Tibial nerve (tissue), 4 donors: ENCODE data around the gene MYRFL. TPM values are rescaled to one million over a fixed set of nuclear protein-coding genes. Genes with fewer than 3 reads are reported as not detected.

Experiments
- DNase-seq, 2 donors: peaks; one replicate each; pipeline ENCODE4 v3.0.0-alpha.2; 2019; ENCODE audit warnings: low spot score in 2 of 2
- H3K27ac ChIP-seq, 4 donors: fragments of 200-600 bp; sonication (generic) in 3 of 4; one replicate each; pipeline ENCODE4 v1.5.1; 2017 to 2019; ENCODE audit warnings: mild to moderate bottlenecking in 1 of 4
- H3K27me3 ChIP-seq, 2 donors: fragments of 200-600 bp; sonication (generic) in 1 of 2; one replicate each; pipeline versions ENCODE4 v1.5.1 to v1.6.0; 2017 to 2019
- H3K36me3 ChIP-seq, 3 donors: fragments of 200-600 bp; sonication (generic); one replicate each; pipeline ENCODE4 v1.5.1; 2018 to 2019
- H3K4me1 ChIP-seq, 4 donors: fragments of 200-600 bp; sonication (generic) in 3 of 4; one replicate each; pipeline ENCODE4 v1.5.1; 2017 to 2019
- H3K4me3 ChIP-seq, 4 donors: fragments of 200-600 bp; sonication (generic) in 3 of 4; one replicate each; pipeline ENCODE4 v1.5.1; 2017 to 2019; ENCODE audit warnings: mild to moderate bottlenecking in 1 of 4, moderate library complexity in 1 of 4
- H3K9me3 ChIP-seq, 4 donors: fragments of 200-600 bp; sonication (generic) in 3 of 4; one replicate each; pipeline ENCODE4 v1.5.1; 2017 to 2019
- CTCF ChIP-seq, 5 experiments: fragments of 200-600 bp in 3 of 5; fragments of 450-650 bp in 2 of 5; sonication (generic) in 3 of 5; IDR thresholded peaks; one replicate each; pipeline ENCODE4 v1.5.1; 2016 to 2019; ENCODE audit warnings: antibody characterized with exemption in 5 of 5, mild to moderate bottlenecking in 3 of 5, moderate library complexity in 2 of 5
- EP300 ChIP-seq, 2 donors: sonication (generic); formaldehyde crosslinking; IDR thresholded peaks; one replicate each; pipeline ENCODE4 v1.6.1; 2017; ENCODE audit warnings: antibody characterized with exemption in 2 of 2, mild to moderate bottlenecking in 1 of 2
- POLR2A ChIP-seq, 2 donors: fragments of 450-650 bp; IDR thresholded peaks; one replicate each; pipeline ENCODE4 v1.6.1; 2017; ENCODE audit warnings: antibody characterized with exemption in 2 of 2, mild to moderate bottlenecking in 2 of 2, moderate library complexity in 2 of 2
- WGBS, 2 donors: methylation state at CpG; one replicate each; pipeline ENCODE4 v1.1.5; 2018; 5-methylcytosine and 5-hydroxymethylcytosine counted together
- total RNA-seq, 4 donors: library from RNA; depleted of rRNA; stranded (reverse); fragments of >200 nt; gene quantifications; one replicate each; pipeline ENCODE4 v1.1.0, GENCODE V29; 2016

MYRFL gene
- total RNA-seq, 4 donors from 2014 or later, result 0.20 TPM; not detected in 3

- WGBS, 2 donors, result 87 to 91% methylated on average over 4 of the region's 4 CpGs
- Histone ChIP-seq H3K27me3 (no peaks in the 10 kb centered on the region), H3K36me3 (no peaks in the 10 kb centered on the region), H3K9me3 (no peaks in the 10 kb centered on the region), H3K4me1 (no peaks in the 10 kb centered on the region), H3K4me3 (no peak overlapping the region), H3K27ac (no peak overlapping the region)
- no peak for DNase-seq
- TF ChIP-seq POLR2A (IDR thresholded peaks at IDR 0.05), result no peak
- TF ChIP-seq CTCF (IDR thresholded peaks at IDR 0.05), result no peak
- no peak for TF ChIP-seq EP300 (IDR thresholded peaks at IDR 0.05)
Observed at GRCh38 chr12:69866698-69867097, 41.7 kb downstream of the MYRFL start.

- DNase-seq, result no peak
- H3K4me3 ChIP-seq, result no peak overlapping the region
- H3K4me1 ChIP-seq, result peaks cover 0 to 6% (median 0%) of the 10 kb centered on the region in 4 donors
- no peaks in the 10 kb centered on the region for H3K27me3 ChIP-seq
- no peak overlapping the region for H3K27ac ChIP-seq
- 93 to 95% methylated on average over 9 of the region's 9 CpGs for WGBS, 2 donors
- no peaks in the 10 kb centered on the region for H3K9me3 ChIP-seq
- no peaks in the 10 kb centered on the region for H3K36me3 ChIP-seq
- no peak for TF ChIP-seq CTCF (IDR thresholded peaks at IDR 0.05)
- no peak for TF ChIP-seq POLR2A (IDR thresholded peaks at IDR 0.05)
- no peak for TF ChIP-seq EP300 (IDR thresholded peaks at IDR 0.05)
Observed at GRCh38 chr12:69868695-69869094, 43.7 kb downstream of the MYRFL start.

- no peak for TF ChIP-seq CTCF (IDR thresholded peaks at IDR 0.05)
- TF ChIP-seq POLR2A (IDR thresholded peaks at IDR 0.05), result no peak
- TF ChIP-seq EP300 (IDR thresholded peaks at IDR 0.05), result no peak
Observed at GRCh38 chr12:69872804-69873203, 47.8 kb downstream of the MYRFL start.

GRCh38 chr12:69873429-69873828 is 48.4 kb downstream of the MYRFL start:
- 46% methylated on average over 2 of the region's 2 CpGs for WGBS, 2 donors
- peaks cover 0 to 14% (median 3%) of the 10 kb centered on the region in 4 donors for H3K4me1 ChIP-seq
- H3K27me3 ChIP-seq, result no peaks in the 10 kb centered on the region
- no peaks in the 10 kb centered on the region for H3K9me3 ChIP-seq
- no peaks in the 10 kb centered on the region for H3K36me3 ChIP-seq
- H3K27ac ChIP-seq, result no peak overlapping the region
- TF ChIP-seq POLR2A (IDR thresholded peaks at IDR 0.05), result no peak
- no peak for TF ChIP-seq CTCF (IDR thresholded peaks at IDR 0.05)
- no peak for TF ChIP-seq EP300 (IDR thresholded peaks at IDR 0.05)
- no peak overlapping the region for H3K4me3 ChIP-seq
- no peak for DNase-seq

More at GRCh38 chr12:69872804-69873203, 47.8 kb downstream of the MYRFL start:
- WGBS, 2 donors, result 55 to 67% methylated on average over 3 of the region's 3 CpGs
- H3K4me1 ChIP-seq, result peaks cover 0 to 14% (median 3%) of the 10 kb centered on the region in 4 donors
- no peaks in the 10 kb centered on the region for H3K27me3 ChIP-seq
- H3K27ac ChIP-seq, result no peak overlapping the region
- no peaks in the 10 kb centered on the region for H3K36me3 ChIP-seq
- no peak overlapping the region for H3K4me3 ChIP-seq
- no peaks in the 10 kb centered on the region for H3K9me3 ChIP-seq
- DNase-seq, result no peak

- Histone ChIP-seq H3K36me3 (no peaks in the 10 kb centered on the region), H3K4me1 (peaks cover 0 to 20% (median 5%) of the 10 kb centered on the region in 4 donors), H3K4me3 (no peak overlapping the region), H3K9me3 (no peaks in the 10 kb centered on the region), H3K27ac (no peak overlapping the region), H3K27me3 (no peaks in the 10 kb centered on the region)
- WGBS, 2 donors, result 57 to 69% methylated on average over 1 of the region's 1 CpG
- DNase-seq, result no peak
- TF ChIP-seq EP300 (IDR thresholded peaks at IDR 0.05), result no peak
- no peak for TF ChIP-seq POLR2A (IDR thresholded peaks at IDR 0.05)
- no peak for TF ChIP-seq CTCF (IDR thresholded peaks at IDR 0.05)
Observed at GRCh38 chr12:69874606-69875005, 49.6 kb downstream of the MYRFL start.
